H9 (cell line): ENCODE measurements around the gene ACAD9. TPM values are rescaled to one million over a fixed set of nuclear protein-coding genes. Genes with fewer than 3 reads are reported as not detected.

Experiments used
- DNase-seq: peaks from one replicate; pipeline ENCODE4 v3.0.0-alpha.2; 2017
- H2AFZ ChIP-seq: one replicate; pipeline ENCODE4 v1.6.1; 2013; ENCODE audit warnings: mild to moderate bottlenecking, low read length, control low read depth, moderate library complexity
- H2AK5ac ChIP-seq: 2 replicates; pipeline ENCODE4 v1.6.1; 2013; ENCODE audit warnings: low read length, control low read depth, mixed read lengths; ENCODE audit not compliant: insufficient read length
- H2BK120ac ChIP-seq: one replicate; pipeline ENCODE4 v1.6.1; 2013; ENCODE audit warnings: low read depth, mild to moderate bottlenecking, low read length, control low read depth, inconsistent platforms; ENCODE audit not compliant: poor library complexity, severe bottlenecking
- H2BK12ac ChIP-seq: 2 replicates; pipeline ENCODE4 v1.6.1; 2013; ENCODE audit warnings: low read length, control low read depth, mixed read lengths, low read depth; ENCODE audit not compliant: insufficient read length
- H2BK15ac ChIP-seq: 2 replicates; pipeline ENCODE4 v1.6.1; 2013; ENCODE audit warnings: low read depth, low read length, control low read depth
- H2BK20ac ChIP-seq: one replicate; pipeline ENCODE4 v1.6.1; 2013; ENCODE audit warnings: low read depth, mild to moderate bottlenecking, low read length, control low read depth, inconsistent platforms; ENCODE audit not compliant: poor library complexity, severe bottlenecking
- H2BK5ac ChIP-seq: 2 replicates; pipeline ENCODE4 v1.6.1; 2013; ENCODE audit warnings: low read length, control low read depth, mixed read lengths; ENCODE audit not compliant: insufficient read length
- H3K14ac ChIP-seq: 2 replicates; pipeline ENCODE4 v1.6.1; 2013; ENCODE audit warnings: low read length, control low read depth; ENCODE audit not compliant: insufficient read depth
- H3K18ac ChIP-seq: 2 replicates; pipeline ENCODE4 v1.6.1; 2013; ENCODE audit warnings: low read depth, mild to moderate bottlenecking, mixed read lengths, low read length, control low read depth; ENCODE audit not compliant: insufficient read length
- H3K23ac ChIP-seq: 2 replicates; pipeline ENCODE4 v1.6.1; 2013; ENCODE audit warnings: low read length, control low read depth, mixed read lengths, low read depth; ENCODE audit not compliant: insufficient read length
- H3K23me2 ChIP-seq: 2 replicates; pipeline ENCODE4 v1.6.1; 2013; ENCODE audit warnings: low read depth, mild to moderate bottlenecking, mixed read lengths, low read length, control low read depth; ENCODE audit not compliant: insufficient read length, poor library complexity, severe bottlenecking
- H3K27ac ChIP-seq: 2 replicates; pipeline ENCODE4 v1.5.1; 2013; ENCODE audit warnings: low read length, control low read depth, mixed read lengths, low read depth; ENCODE audit not compliant: insufficient read length
- H3K27me3 ChIP-seq: 2 replicates; pipeline ENCODE4 v1.6.1; 2013; ENCODE audit warnings: low read length, control low read depth, inconsistent platforms; ENCODE audit not compliant: insufficient read depth
- H3K4ac ChIP-seq: 2 replicates; pipeline ENCODE4 v1.6.1; 2013; ENCODE audit warnings: low read depth, mild to moderate bottlenecking, control low read depth, inconsistent platforms, low read length, moderate library complexity
- H3K4me1 ChIP-seq: 2 replicates; pipeline ENCODE4 v1.6.1; 2013; ENCODE audit warnings: low read length, control low read depth, inconsistent platforms; ENCODE audit not compliant: insufficient read depth
- H3K4me2 ChIP-seq: 2 replicates; pipeline ENCODE4 v1.6.1; 2013; ENCODE audit warnings: low read length, control low read depth, mixed read lengths; ENCODE audit not compliant: insufficient read length, insufficient read depth
- H3K56ac ChIP-seq: 2 replicates; pipeline ENCODE4 v1.6.1; 2013; ENCODE audit warnings: low read depth, mild to moderate bottlenecking, mixed read lengths, low read length, control low read depth; ENCODE audit not compliant: insufficient read length
- H3K79me1 ChIP-seq: 2 replicates; pipeline ENCODE4 v1.6.1; 2013; ENCODE audit warnings: low read depth, mild to moderate bottlenecking, moderate library complexity, low read length, control low read depth, inconsistent platforms; ENCODE audit not compliant: insufficient read depth, poor library complexity, severe bottlenecking
- H3K79me2 ChIP-seq: 2 replicates; pipeline ENCODE4 v1.6.1; 2013; ENCODE audit warnings: low read length, control low read depth, inconsistent platforms; ENCODE audit not compliant: insufficient read depth
- H3K9ac ChIP-seq: 2 replicates; pipeline ENCODE4 v1.6.1; 2013; ENCODE audit warnings: low read length, control low read depth, mixed read lengths; ENCODE audit not compliant: insufficient read length; ENCODE audit errors: extremely low read depth
- H3K9me3 ChIP-seq: one replicate; pipeline ENCODE4 v1.6.1; 2013; ENCODE audit warnings: low read depth, low read length, inconsistent platforms; ENCODE audit not compliant: control insufficient read depth
- H3T11ph ChIP-seq: one replicate; pipeline ENCODE4 v1.6.1; 2013; ENCODE audit warnings: mild to moderate bottlenecking, low read length, control low read depth, inconsistent platforms
- H4K20me1 ChIP-seq: one replicate; pipeline ENCODE4 v1.6.1; 2013; ENCODE audit not compliant: control insufficient read depth, insufficient read length, insufficient read depth
- H4K5ac ChIP-seq: 2 replicates; pipeline ENCODE4 v1.6.1; 2013; ENCODE audit warnings: low read depth, mild to moderate bottlenecking, mixed read lengths, low read length, control low read depth; ENCODE audit not compliant: insufficient read length
- H4K8ac ChIP-seq: replicated peaks from 2 replicates; pipeline ENCODE4 v1.6.1; 2013; ENCODE audit warnings: low read length, control low read depth, mixed read lengths, low read depth; ENCODE audit not compliant: insufficient read length
- H4K91ac ChIP-seq: 2 replicates; pipeline ENCODE4 v1.6.1; 2013; ENCODE audit warnings: low read depth, mild to moderate bottlenecking, moderate library complexity, mixed read lengths, low read length, control low read depth; ENCODE audit not compliant: insufficient read length
- H3K27ac Mint-ChIP-seq, 3 experiments: 2 replicates in 2 of 3; 3 replicates in 1 of 3; pipeline ENCODE4 v1.8.0; 2020 to 2021; ENCODE audit warnings: mixed read lengths in 3 of 3, mild to moderate bottlenecking in 1 of 3, moderate library complexity in 1 of 3
- H3K27me3 Mint-ChIP-seq: 2 replicates; pipeline ENCODE4 v1.8.0; 2021; ENCODE audit warnings: low read depth, mild to moderate bottlenecking, moderate library complexity, mixed read lengths
- H3K36me3 Mint-ChIP-seq, 3 experiments: 2 replicates in 2 of 3; 3 replicates in 1 of 3; pipeline ENCODE4 v1.8.0; 2020 to 2021; ENCODE audit warnings: low read depth in 3 of 3, mixed read lengths in 3 of 3; ENCODE audit not compliant: insufficient read depth in 1 of 3
- H3K4me1 Mint-ChIP-seq, 2 experiments: 2 replicates each; pipeline ENCODE4 v1.8.0; 2020; ENCODE audit warnings: mixed read lengths in 2 of 2
- H3K4me3 Mint-ChIP-seq, 2 experiments: 2 replicates in 1 of 2; 3 replicates in 1 of 2; pipeline ENCODE4 v1.8.0; 2020 to 2021; ENCODE audit warnings: mild to moderate bottlenecking in 2 of 2, mixed read lengths in 2 of 2, moderate library complexity in 1 of 2
- H3K9me3 Mint-ChIP-seq, 2 experiments: 2 replicates in 1 of 2; 3 replicates in 1 of 2; pipeline ENCODE4 v1.8.0; 2020; ENCODE audit warnings: mild to moderate bottlenecking in 2 of 2, mixed read lengths in 2 of 2, moderate library complexity in 1 of 2
- WGBS: extraction: QIAGEN DNeasy Blood & Tissue Kit; methylation state at CpG from one replicate; pipeline ENCODE4 v1.1.7; 2013; ENCODE audit warnings: missing lambda C conversion rate, low lambda C conversion rate, mixed read lengths; ENCODE audit not compliant: insufficient read length; ENCODE audit errors: extremely low coverage; 5-methylcytosine and 5-hydroxymethylcytosine counted together
- total RNA-seq: library from RNA; stranded (reverse); gene quantifications from 2 replicates; pipeline ENCODE4 v1.2.1, GENCODE V29; 2021
- TF ChIP-seq, protein P1 (sequence below): fragments of 200-600 bp; sonication (generic); conservative IDR thresholded peaks from 3 replicates; pipeline ENCODE4 v1.8.0; 2021; ENCODE audit warnings: antibody characterized with exemption, mild to moderate bottlenecking

ACAD9 gene
- total RNA-seq, 1 experiment from 2014 or later: 43.1 TPM

DNA sequence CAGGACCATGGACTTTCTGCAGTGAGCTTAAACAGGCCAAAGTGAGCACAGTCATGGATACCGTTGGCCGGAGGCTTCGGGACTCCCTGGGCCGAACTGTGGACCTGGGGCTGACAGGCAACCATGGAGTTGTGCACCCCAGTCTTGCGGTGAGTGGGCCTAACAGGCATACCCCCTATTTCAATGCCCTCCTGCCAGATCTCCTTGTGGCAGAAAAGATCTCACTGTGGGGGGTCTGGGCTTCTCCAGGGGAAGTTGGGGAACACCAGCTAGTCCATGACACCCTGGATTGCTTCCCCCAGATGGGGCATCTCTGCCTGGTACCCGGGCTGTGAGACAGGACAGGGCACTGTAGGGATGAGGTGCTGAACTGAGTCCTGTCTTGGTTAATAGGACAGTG lies 29.5 kb downstream of the ACAD9 start:
- no peaks in the 10 kb centered on the region for H3K9me3 ChIP-seq
- no CpG with 5 or more reads among the region's 6 CpGs for WGBS
- no peak overlapping the region for H3T11ph ChIP-seq
- no peaks in the 10 kb centered on the region for H3K79me2 ChIP-seq
- no peak overlapping the region for H2BK12ac ChIP-seq
- no peaks in the 10 kb centered on the region; a peak in 1 of 5 replicates for H3K9me3 Mint-ChIP-seq
- no peak overlapping the region for H2BK5ac ChIP-seq
- H3K4me3 Mint-ChIP-seq: no peak overlapping the region
- H3K79me1 ChIP-seq: no peaks in the 10 kb centered on the region
- no peaks in the 10 kb centered on the region for H3K27me3 Mint-ChIP-seq
- H4K5ac ChIP-seq: no peak overlapping the region
- no peaks in the 10 kb centered on the region for H4K20me1 ChIP-seq
- H4K91ac ChIP-seq: no peak overlapping the region
- no peak overlapping the region for H2BK120ac ChIP-seq
- no peaks in the 10 kb centered on the region for H3K23me2 ChIP-seq
- no peak overlapping the region for H2BK20ac ChIP-seq
- DNase-seq: no peak
- peaks cover 39 to 80% (median 56%) of the 10 kb centered on the region in 3 experiments for H3K36me3 Mint-ChIP-seq
- no peak overlapping the region for H2AK5ac ChIP-seq
- H3K56ac ChIP-seq: no peak overlapping the region
- no peak overlapping the region for H2BK15ac ChIP-seq
- H3K4me1 ChIP-seq: no peaks in the 10 kb centered on the region
- peak overlapping the region in 1 of 3 experiments; percentile 87; a peak in 1 of 7 replicates for H3K27ac Mint-ChIP-seq
- H3K18ac ChIP-seq: no peak overlapping the region
- no peak overlapping the region for H3K14ac ChIP-seq
- no peak overlapping the region for H4K8ac ChIP-seq
- no peak overlapping the region for H3K23ac ChIP-seq
- H2AFZ ChIP-seq: no peak overlapping the region
- no peaks in the 10 kb centered on the region for H3K4me1 Mint-ChIP-seq
- no peak overlapping the region for H3K4me2 ChIP-seq
- no peak overlapping the region for H3K9ac ChIP-seq
- H3K27me3 ChIP-seq: no peaks in the 10 kb centered on the region
- H3K27ac ChIP-seq: no peak overlapping the region
- TF ChIP-seq, protein P1, sequence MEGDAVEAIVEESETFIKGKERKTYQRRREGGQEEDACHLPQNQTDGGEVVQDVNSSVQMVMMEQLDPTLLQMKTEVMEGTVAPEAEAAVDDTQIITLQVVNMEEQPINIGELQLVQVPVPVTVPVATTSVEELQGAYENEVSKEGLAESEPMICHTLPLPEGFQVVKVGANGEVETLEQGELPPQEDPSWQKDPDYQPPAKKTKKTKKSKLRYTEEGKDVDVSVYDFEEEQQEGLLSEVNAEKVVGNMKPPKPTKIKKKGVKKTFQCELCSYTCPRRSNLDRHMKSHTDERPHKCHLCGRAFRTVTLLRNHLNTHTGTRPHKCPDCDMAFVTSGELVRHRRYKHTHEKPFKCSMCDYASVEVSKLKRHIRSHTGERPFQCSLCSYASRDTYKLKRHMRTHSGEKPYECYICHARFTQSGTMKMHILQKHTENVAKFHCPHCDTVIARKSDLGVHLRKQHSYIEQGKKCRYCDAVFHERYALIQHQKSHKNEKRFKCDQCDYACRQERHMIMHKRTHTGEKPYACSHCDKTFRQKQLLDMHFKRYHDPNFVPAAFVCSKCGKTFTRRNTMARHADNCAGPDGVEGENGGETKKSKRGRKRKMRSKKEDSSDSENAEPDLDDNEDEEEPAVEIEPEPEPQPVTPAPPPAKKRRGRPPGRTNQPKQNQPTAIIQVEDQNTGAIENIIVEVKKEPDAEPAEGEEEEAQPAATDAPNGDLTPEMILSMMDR: no peak
- no peak overlapping the region for H3K4ac ChIP-seq
